ENCODE measurements around the gene TTYH2.
A peak's percentile ranks its signal among the peaks of the same experiment; 100 is the strongest.
"Not testable (repeated sequence)": the region's sequence is repeated elsewhere in the genome, so short reads cannot be mapped to it uniquely, and the experiment has no call there.

TTYH2 gene

GRCh38 chr17:74270333-74270732 is 57.0 kb downstream of the TTYH2 start:
- no peak for DNase-seq

GRCh38 chr17:74271281-74271680 is 57.9 kb downstream of the TTYH2 start:
- DNase-seq: no peak

- no peak for DNase-seq
Measured at GRCh38 chr17:74271901-74272561, 58.7 kb downstream of the TTYH2 start.

- DNase-seq: no peak
Measured at GRCh38 chr17:74272731-74273201, 59.4 kb downstream of the TTYH2 start.

GRCh38 chr17:74274060-74274708 is 60.8 kb downstream of the TTYH2 start, which contains the start of gene DNAI2:
DNAI2 (plus strand) TSS chr17:74274234; CDS start chr17:74281818, 7,584 bp downstream.
- no peak for DNase-seq

- DNase-seq: no peak
Measured at GRCh38 chr17:74274709-74275340, 61.5 kb downstream of the TTYH2 start.

GRCh38 chr17:74276051-74276476 is 62.7 kb downstream of the TTYH2 start:
- DNase-seq: no peak

- no peak for DNase-seq
Measured at GRCh38 chr17:74276541-74277009, 63.2 kb downstream of the TTYH2 start.

- no peak for DNase-seq
Measured at GRCh38 chr17:74277935-74278334, 64.6 kb downstream of the TTYH2 start.

GRCh38 chr17:74279617-74280016 is 66.2 kb downstream of the TTYH2 start:
- DNase-seq: not testable (repeated sequence)

- DNase-seq: no peak
Measured at GRCh38 chr17:74280093-74280513, 66.7 kb downstream of the TTYH2 start.

GRCh38 chr17:74281799-74282198 is 68.4 kb downstream of the TTYH2 start:
- DNase-seq: no peak

GRCh38 chr17:74282274-74282586 is 68.9 kb downstream of the TTYH2 start:
- DNase-seq: not testable (repeated sequence)

- no peak for DNase-seq
Measured at GRCh38 chr17:74282587-74283370, 69.4 kb downstream of the TTYH2 start.

GRCh38 chr17:74283371-74283673 is 70.0 kb downstream of the TTYH2 start:
- DNase-seq: no peak

- no peak for DNase-seq
Measured at GRCh38 chr17:74287031-74287602, 73.7 kb downstream of the TTYH2 start.

- no peak for DNase-seq
Measured at GRCh38 chr17:74288785-74289184, 75.4 kb downstream of the TTYH2 start.

- DNase-seq: no peak
Measured at GRCh38 chr17:74289688-74290087, 76.3 kb downstream of the TTYH2 start.

- no peak for DNase-seq
Measured at GRCh38 chr17:74290340-74290739, 77.0 kb downstream of the TTYH2 start.

GRCh38 chr17:74292495-74292894 is 79.1 kb downstream of the TTYH2 start:
- DNase-seq: no peak

- no peak for DNase-seq
Measured at GRCh38 chr17:74295625-74296547, 82.5 kb downstream of the TTYH2 start.

- peak; percentile 61 to 69 for DNase-seq
Measured at GRCh38 chr17:74296548-74296936, 83.2 kb downstream of the TTYH2 start.
